ENCODE results near the gene SUSD1.

GRCh38 chr9:111997831-111998230 is 177.3 kb downstream of the SUSD1 start:
- TF ChIP-seq POLR2AphosphoS5 (IDR thresholded peaks at IDR 0.05; ENCODE audit: low read depth, low read length) (no peak), POLR2A (IDR thresholded peaks at IDR 0.05; ENCODE audit: low read depth, low read length) (no peak), TAF1 (IDR thresholded peaks at IDR 0.05; ENCODE audit: low read depth, low read length) (no peak)
